GM18870 (cell line): ENCODE results near the gene NOTCH2.
"Not testable (repeated sequence)": the region's sequence is repeated elsewhere in the genome, so short reads cannot be mapped to it uniquely, and the experiment has no call there.

Source experiments
- ATAC-seq: cut with Tn5 transposase; IDR thresholded peaks from one replicate; pipeline ENCODE4 v1.9.1; 2021; ENCODE audit warnings: moderate library complexity; ENCODE audit not compliant: unreplicated experiment

Gene NOTCH2

DNA sequence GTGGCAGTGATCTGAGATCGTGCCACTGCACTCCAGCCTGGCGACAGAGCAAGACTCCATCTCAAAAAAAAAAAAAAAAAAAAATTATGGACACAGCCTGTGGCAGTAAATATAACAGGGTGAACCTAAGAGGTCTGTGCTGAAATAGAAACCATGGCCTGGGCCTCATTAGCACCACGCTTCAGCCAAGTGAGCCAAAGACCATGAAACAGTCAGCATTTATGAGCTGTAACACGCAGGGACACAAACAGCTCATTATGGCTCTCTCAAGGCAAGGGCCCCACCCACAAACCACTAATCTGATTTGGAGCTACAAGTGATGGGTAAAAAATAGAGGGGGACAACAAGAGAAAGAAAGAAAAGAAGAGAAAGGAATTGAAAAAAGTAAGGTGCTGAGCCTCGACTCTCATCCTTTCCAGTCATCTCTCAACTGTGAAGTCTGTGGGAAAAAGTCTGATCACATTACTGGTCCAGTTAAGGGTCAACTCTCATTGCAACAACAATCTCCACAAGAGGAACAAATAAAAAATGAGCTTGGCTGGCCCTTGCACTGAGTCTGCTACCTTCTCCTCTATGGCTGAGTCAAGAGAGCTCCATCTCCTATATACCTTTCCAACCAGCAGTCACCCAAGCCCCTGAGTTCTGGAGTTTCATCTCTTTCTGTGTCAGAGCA, 93.7 kb downstream of the NOTCH2 start:
- not testable (repeated sequence) for ATAC-seq

- no peak for ATAC-seq
These were observed 94.5 kb downstream of the NOTCH2 start for GRCh38 chr1:119975006-119975405.

DNA sequence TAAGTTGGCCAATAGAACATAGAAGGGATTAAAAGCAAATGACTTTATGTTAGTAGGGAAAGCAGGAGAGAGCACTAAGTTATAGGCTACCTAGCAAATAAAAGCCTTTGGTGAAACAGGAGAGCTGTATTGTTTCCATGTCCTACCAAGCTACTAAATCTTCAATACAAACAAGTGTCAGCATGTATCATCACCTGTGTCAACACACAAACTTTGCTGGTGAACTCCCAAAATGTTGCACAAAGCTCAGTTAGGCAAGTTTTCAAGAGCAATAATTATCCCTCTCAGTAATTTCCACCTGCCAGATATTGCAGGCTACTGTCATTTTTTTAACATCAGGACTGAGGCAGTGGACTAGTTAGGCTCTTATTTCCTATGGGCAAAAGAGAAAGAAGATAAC, 95.4 kb downstream of the NOTCH2 start:
- no peak for ATAC-seq

GRCh38 chr1:119971710-119972570, 97.5 kb downstream of the NOTCH2 start:
- ATAC-seq: no peak

DNA sequence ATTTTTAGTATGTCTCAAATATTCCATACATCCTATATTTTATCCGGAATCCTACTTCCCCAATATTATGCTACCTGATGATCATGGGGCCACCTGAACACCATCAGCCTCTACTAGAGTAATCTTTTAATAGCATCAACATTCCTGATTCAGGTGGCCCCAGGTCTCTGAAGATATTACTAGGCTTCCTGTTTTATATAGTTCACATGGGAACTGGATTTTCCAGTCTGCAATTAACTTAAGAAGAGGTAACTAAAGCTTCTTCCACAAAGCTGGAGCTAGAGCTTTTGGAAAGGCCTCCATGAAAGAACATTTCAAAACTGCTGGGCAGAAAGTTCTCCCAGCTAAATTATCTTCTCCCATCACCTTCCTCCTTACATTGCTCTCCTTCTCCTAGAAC, 100.9 kb downstream of the NOTCH2 start:
- no peak for ATAC-seq

- ATAC-seq: peak; percentile 75
These were observed 101.4 kb downstream of the NOTCH2 start for GRCh38 chr1:119968068-119968492.

- no peak for ATAC-seq
These were observed 102.8 kb downstream of the NOTCH2 start for GRCh38 chr1:119966681-119967080.

GRCh38 chr1:119966020-119966419, 103.4 kb downstream of the NOTCH2 start:
- no peak for ATAC-seq

DNA sequence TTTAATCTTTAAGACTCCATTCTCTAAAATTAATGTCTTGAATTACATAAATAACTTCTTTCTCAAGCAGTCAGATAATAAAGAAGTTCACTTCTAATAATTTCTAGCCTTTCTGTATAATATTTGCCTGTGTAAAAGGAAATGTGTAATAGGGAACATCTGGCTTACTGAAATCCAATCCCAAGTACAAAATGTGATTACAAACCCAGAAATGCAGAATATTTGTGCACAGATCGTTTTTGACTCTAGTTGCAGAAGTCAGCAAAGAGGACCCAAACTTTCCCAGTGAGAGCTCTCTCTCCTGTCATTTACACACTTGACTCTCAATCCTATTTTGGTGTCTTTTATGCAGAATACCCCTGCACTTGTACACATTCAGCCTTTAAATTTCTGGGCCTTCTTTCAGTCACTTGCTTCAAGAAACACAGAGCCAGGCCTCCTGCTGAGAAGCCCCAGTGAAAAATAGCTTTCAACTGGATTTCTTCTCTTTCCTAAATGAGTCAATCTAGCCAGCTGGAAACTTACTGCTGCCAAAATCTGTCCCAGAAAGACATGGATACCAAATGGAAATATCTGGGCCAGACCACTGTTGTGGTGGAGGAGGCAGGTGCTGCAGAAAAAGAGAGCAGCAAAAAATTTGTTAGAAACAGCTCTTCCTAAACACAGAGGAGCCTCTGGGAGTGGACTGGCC, 104.6 kb downstream of the NOTCH2 start:
- no peak for ATAC-seq

DNA sequence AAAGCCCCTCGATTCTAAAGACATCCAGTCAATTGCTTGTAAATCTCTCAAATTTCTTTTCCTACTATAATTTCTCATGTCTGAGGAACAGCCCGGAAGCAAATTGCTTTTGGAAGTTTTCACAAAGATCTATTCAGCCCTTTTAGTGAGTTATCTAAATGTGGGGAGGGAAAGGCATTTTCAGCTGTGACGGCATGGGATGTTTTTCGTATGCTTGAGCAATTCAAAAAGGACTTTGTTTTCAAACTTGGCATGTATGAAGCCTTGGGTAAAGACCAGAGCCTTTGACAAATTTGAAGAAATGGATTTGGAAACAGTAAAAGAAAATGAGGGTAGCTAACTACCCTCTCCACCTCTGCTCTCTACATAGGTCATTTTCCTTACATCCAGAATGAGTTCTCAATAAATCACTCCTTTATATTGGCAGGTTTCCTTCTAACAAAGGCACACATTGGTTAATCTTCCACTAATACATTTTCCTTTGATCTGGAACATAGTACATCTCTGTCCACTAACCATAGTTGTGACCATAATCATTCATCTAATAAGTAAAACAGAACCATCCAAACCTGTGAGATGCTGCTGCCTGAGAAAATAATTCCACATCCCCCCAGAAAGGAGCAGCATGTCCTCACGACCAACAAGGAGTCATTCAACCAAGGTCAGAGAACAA, 107.0 kb downstream of the NOTCH2 start:
- ATAC-seq: no peak

DNA sequence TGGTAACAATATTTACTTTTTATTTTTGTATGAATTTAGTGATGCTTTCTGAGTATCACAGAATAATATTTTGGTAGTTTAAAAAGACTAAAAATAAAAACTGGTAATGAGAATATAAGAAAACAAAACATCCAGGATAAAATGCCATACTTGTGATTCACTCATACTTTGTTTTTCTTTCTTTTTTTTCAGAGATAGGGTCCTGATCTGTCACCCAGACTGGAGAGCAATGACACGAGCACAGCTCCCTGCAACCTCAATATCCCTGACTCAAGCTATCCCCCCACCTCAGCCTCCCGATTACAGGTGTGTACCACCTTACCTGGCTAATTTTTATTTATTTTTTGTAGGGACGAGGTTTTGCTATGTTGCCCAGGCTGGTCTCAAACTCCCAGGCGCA, 109.0 kb downstream of the NOTCH2 start:
- no peak for ATAC-seq

GRCh38 chr1:119959268-119960220, 109.9 kb downstream of the NOTCH2 start:
- ATAC-seq: no peak

GRCh38 chr1:119958223-119958622, 111.2 kb downstream of the NOTCH2 start:
- ATAC-seq: no peak

DNA sequence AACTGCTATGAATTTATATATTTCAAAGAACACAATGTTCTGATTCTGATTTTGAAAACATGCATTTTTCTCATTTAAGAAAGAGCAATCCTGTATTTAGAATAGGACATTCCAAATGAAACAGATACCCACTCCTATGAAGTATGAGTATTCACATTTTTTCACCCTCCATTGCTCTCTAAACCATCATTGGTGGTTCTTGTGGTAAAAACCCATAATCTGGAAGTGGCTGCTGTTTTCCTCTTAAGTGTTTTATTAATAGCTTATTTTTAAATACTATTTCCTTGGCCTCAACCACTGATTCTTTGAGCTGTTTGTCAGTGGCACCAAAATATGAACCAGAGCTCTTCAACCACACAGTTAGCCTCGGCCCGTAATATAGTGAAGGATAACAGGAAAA, 113.2 kb downstream of the NOTCH2 start:
- no peak for ATAC-seq

DNA sequence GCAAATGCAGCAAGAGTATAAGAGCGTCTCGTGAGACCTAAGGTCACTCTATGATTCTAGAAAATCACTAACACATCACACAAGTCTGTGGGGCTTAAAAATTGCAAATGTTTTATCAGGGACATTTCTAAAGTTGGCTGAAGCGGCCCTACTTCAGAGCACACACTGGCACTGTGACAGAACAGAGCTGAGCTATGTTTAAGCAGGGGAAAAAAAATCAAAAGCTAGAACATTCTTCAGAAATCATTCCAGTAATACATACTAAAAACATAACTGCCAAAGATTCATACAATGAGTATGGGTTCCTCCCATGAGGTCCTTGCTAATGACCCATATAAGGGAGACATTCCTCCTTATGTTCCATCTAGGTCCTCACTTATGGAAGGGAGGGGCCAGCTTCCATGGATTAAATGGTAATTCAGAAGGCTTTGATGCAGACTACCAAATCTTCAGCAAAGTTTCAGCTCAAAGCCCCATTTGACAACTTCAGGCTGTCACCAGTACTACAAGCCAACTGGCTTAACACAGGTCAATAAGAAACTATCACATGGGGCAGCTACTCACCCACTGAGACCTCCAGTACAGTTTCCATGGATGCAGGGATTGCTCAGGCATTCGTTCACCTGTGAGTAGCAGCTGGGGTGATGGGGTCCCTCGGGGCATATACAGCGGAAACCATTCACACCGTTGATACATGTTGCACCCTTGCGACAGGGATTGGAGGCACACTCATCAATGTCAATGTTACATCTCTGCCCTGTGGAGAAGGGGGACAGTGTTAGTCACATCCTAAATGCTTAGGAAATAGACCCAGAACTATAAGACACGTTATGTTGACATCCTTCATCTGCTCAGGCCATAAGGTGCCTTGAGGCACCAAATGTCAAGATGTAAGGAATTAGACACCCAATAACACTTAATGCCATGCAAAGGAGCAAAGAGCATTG, 114.7 kb downstream of the NOTCH2 start:
- no peak for ATAC-seq

GRCh38 chr1:119953266-119953998, 116.0 kb downstream of the NOTCH2 start:
- no peak for ATAC-seq

GRCh38 chr1:119952496-119952895, 117.0 kb downstream of the NOTCH2 start:
- ATAC-seq: no peak
